Thyroid gland (tissue), 4 donors: Measurements from ENCODE around the gene PNLIPRP3. TPM values are rescaled to one million over a fixed set of nuclear protein-coding genes. Genes with fewer than 3 reads are reported as not detected.

Experiments used
- DNase-seq, 2 donors: peaks; one replicate each; pipeline ENCODE4 v3.0.0-alpha.2; 2019
- H3K27ac ChIP-seq, 3 donors: fragments of 200-600 bp; sonication (generic); 1 replicate in 2 of 3; 2 replicates in 1 of 3; pipeline ENCODE4 v1.5.1; 2016 to 2019; ENCODE audit warnings: mild to moderate bottlenecking in 1 of 3, moderate library complexity in 1 of 3
- H3K27me3 ChIP-seq: fragments of 200-600 bp; sonication (generic); one replicate; pipeline ENCODE4 v1.5.1; 2019
- H3K36me3 ChIP-seq, 2 donors: fragments of 200-600 bp; sonication (generic); one replicate each; pipeline ENCODE4 v1.5.1; 2016 to 2019
- H3K4me1 ChIP-seq, 2 donors: fragments of 200-600 bp; sonication (generic); one replicate each; pipeline ENCODE4 v1.5.1; 2017 to 2019
- H3K4me3 ChIP-seq, 3 donors: fragments of 200-600 bp; sonication (generic); replicated peaks in 1 of 3; 1 replicate in 2 of 3; 2 replicates in 1 of 3; pipeline ENCODE4 v1.5.1; 2016; ENCODE audit warnings: mild to moderate bottlenecking in 1 of 3
- H3K9me3 ChIP-seq: fragments of 200-600 bp; sonication (generic); one replicate; pipeline ENCODE4 v1.5.1; 2017
- CTCF ChIP-seq, 6 experiments: fragments of 200-600 bp in 3 of 6; fragments of 450-650 bp in 3 of 6; sonication (generic) in 3 of 6; IDR thresholded peaks; one replicate each; pipeline ENCODE4 v1.5.1; 2016 to 2019; ENCODE audit warnings: antibody characterized with exemption in 6 of 6, mild to moderate bottlenecking in 2 of 6, inconsistent platforms in 1 of 6, moderate library complexity in 1 of 6
- POLR2A ChIP-seq, 2 donors: fragments of 450-650 bp; IDR thresholded peaks; one replicate each; pipeline ENCODE4 v1.6.1; 2017; ENCODE audit warnings: antibody characterized with exemption in 2 of 2, mild to moderate bottlenecking in 2 of 2, moderate library complexity in 1 of 2
- WGBS, 2 donors: methylation state at CpG; one replicate each; pipeline ENCODE4 v1.1.5; 2017; 5-methylcytosine and 5-hydroxymethylcytosine counted together
- intact Hi-C: fragments of 100-400 bp; cut with DNase I; formaldehyde crosslinking; loops from one replicate; pipeline ENCODE4 v1.15.1; 2023
- total RNA-seq, 4 donors: library from RNA; depleted of rRNA; stranded (reverse); fragments of >200 nt; gene quantifications; one replicate each; pipeline ENCODE4 v1.2.3, GENCODE V29; 2016

PNLIPRP3 gene
- total RNA-seq, 4 donors from 2014 or later, result 0.11 to 0.46 (median 0.27) TPM; not detected in 1

DNA sequence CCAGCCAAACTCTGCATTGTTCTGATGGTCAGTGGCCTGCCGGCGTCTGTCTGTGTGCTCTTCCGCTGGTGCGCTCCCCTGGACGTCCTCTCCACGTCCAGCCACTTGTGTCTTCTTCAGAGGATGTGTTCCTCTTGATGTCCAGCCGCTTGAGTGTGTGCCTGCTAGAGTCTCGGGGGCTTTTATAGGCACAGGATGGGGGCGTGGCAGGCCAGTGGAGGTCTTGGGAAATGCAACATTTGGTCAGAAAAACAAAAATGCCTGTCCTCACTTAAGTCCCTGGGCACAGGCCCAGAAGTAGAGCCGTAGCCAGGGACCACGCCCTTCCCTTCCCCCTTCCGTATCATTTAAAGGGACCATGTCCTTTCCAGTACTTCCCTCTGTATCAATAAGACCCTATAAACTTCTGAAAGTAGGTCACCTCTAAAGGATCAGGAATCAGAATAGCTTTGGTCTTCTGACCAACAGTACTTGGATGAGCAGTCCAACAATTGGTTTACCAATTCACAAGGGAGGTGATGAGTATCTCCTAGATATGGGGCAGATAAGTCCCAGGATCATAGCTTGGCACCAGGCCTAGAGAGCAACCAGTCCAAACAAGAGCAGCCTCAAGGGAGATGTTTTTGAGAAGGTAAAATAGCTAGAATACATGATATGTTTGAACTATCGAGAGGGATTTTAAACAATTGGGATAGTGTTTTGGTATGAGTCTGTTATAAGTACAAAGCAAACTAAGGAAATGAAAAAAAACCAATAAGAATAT, 32.2 kb upstream of the PNLIPRP3 start:
- Histone ChIP-seq H3K4me1 (no peaks in the 10 kb centered on the region), H3K36me3 (no peaks in the 10 kb centered on the region), H3K9me3 (no peaks in the 10 kb centered on the region), H3K27me3 (no peaks in the 10 kb centered on the region), H3K4me3 (no peak overlapping the region), H3K27ac (no peak overlapping the region)
- DNase-seq, result no peak
- no peak for TF ChIP-seq CTCF (IDR thresholded peaks at IDR 0.05)
- TF ChIP-seq POLR2A (IDR thresholded peaks at IDR 0.05), result no peak
- 75 to 79% methylated on average over 13 of the region's 13 CpGs for WGBS, 2 donors
- intact Hi-C loops, result no loop called here

DNA sequence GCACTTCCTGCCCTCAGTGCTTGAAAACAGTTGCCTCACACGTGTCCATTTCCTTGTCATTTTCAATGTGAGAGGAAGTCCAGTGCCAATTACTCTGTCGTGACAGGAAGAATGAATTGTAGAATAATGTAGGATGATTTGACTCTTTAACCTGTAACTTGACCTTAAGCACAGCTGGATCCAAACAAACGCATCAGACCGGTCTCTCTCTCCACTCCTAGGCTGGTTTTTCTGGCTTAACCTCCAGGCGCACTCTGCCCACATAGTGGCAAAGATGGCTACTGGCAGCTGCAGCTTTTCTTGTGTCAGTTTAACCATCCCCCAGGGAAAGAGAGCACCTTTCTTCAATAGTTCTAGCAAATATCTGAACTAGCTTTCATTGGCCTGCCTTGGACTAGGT, 29.4 kb upstream of the PNLIPRP3 start:
- H3K27me3 ChIP-seq, result no peaks in the 10 kb centered on the region
- WGBS, 2 donors, result 41 to 54% methylated on average over 5 of the region's 5 CpGs
- H3K4me3 ChIP-seq, result no peak overlapping the region
- no peak for DNase-seq
- no peaks in the 10 kb centered on the region for H3K36me3 ChIP-seq
- TF ChIP-seq POLR2A (IDR thresholded peaks at IDR 0.05) (no peak), CTCF (IDR thresholded peaks at IDR 0.05) (no peak)
- H3K9me3 ChIP-seq, result no peaks in the 10 kb centered on the region
- intact Hi-C loops, result no loop called here
- no peaks in the 10 kb centered on the region for H3K4me1 ChIP-seq
- no peak overlapping the region for H3K27ac ChIP-seq

- H3K4me3 ChIP-seq, result no peak overlapping the region
- no peaks in the 10 kb centered on the region for H3K9me3 ChIP-seq
- TF ChIP-seq CTCF (IDR thresholded peaks at IDR 0.05) (no peak), POLR2A (IDR thresholded peaks at IDR 0.05) (no peak)
Measured at GRCh38 chr10:116402858-116403257, 24.8 kb upstream of the PNLIPRP3 start.

GRCh38 chr10:116403740-116404250, 23.9 kb upstream of the PNLIPRP3 start:
- H3K4me1 ChIP-seq, result no peaks in the 10 kb centered on the region

More at GRCh38 chr10:116402858-116403257, 24.8 kb upstream of the PNLIPRP3 start:
- Histone ChIP-seq H3K27ac (no peak overlapping the region), H3K27me3 (no peaks in the 10 kb centered on the region), H3K4me1 (no peaks in the 10 kb centered on the region), H3K36me3 (no peaks in the 10 kb centered on the region)
- DNase-seq, result no peak
- 96% methylated on average over 3 of the region's 3 CpGs for WGBS, 2 donors
- intact Hi-C loops, result no loop called here

More at GRCh38 chr10:116403740-116404250, 23.9 kb upstream of the PNLIPRP3 start:
- TF ChIP-seq CTCF (IDR thresholded peaks at IDR 0.05), result no peak
- no peak for TF ChIP-seq POLR2A (IDR thresholded peaks at IDR 0.05)
- no peak overlapping the region for H3K27ac ChIP-seq
- no peak for DNase-seq
- intact Hi-C loops, result no loop called here
- H3K4me3 ChIP-seq, result no peak overlapping the region
- no peaks in the 10 kb centered on the region for H3K36me3 ChIP-seq
- no peaks in the 10 kb centered on the region for H3K27me3 ChIP-seq
- 71% methylated on average over 6 of the region's 6 CpGs for WGBS, 2 donors
- H3K9me3 ChIP-seq, result no peaks in the 10 kb centered on the region
